ENCODE measurements around the gene GAS2.

Gene GAS2

DNA sequence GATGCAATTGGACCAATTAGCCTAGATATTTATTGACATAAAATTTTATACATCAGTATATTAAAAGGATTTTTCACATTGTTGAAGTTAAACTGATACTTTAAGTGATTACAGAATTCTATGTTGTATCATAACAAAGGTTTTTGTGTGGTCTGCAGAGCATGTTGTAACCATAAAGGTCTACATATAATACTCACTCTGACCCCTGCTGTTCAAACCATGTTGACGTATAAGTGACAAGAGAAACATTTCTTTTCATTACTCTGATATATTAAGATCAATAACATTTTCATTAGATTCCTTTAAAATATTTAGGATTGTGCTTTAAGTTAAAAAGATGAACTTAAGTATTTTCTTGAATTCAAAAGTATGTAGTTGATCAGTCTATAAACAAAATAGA, 63.9 kb downstream of the GAS2 start:
- DNase-seq, result no peak

DNA sequence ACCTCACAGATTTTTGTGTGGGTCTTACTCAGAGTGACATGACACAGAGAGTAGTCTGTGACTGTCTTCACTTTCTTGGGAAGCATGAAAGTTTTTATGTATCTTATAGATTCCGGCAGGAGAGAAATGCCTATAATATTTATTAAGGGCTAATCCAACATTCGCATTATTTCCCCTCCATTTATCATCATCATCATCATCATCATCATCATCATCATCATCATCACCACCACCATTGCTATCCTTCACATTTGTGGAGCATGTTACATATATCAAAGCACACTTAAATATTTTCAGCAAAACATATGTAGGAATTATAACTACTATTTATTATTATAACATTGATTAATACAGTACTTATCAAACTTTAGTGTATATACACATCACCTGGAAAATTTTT, 66.2 kb downstream of the GAS2 start:
- no peak for DNase-seq

DNA sequence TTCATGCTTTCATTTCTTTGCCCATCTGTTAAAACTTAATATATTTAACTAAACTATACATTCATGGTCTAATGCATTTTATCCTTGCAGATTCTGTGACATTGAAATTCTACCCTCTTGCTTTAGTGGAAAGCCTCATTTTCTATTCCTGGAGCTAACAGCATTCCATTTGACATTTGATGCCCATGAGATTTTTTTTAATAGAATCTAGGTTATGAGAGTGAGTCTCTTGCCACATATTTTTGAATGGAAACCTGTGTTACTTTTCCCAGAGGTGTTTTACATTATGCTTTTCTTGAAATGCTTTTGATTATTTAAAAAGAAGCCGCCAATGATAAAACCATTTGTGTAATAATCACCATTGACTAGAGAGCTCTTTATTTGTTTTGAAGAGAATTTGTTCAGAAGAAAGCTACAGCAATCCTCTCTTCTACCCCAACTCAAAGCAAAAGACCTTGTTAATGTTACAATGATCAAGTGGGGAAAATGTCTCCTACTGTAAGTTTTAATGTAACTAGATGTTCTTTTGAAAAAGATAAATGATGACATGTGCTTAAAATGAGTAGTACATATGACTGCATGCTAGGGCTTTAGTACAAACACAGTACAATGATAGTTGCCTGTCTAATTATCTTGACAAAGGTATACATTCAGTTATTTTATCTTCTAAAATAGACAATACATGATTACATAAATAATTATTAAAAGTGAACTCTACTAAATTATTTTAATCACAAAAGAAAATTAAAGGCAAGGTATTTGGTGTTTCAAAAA, 67.3 kb downstream of the GAS2 start:
- DNase-seq, result no peak

DNA sequence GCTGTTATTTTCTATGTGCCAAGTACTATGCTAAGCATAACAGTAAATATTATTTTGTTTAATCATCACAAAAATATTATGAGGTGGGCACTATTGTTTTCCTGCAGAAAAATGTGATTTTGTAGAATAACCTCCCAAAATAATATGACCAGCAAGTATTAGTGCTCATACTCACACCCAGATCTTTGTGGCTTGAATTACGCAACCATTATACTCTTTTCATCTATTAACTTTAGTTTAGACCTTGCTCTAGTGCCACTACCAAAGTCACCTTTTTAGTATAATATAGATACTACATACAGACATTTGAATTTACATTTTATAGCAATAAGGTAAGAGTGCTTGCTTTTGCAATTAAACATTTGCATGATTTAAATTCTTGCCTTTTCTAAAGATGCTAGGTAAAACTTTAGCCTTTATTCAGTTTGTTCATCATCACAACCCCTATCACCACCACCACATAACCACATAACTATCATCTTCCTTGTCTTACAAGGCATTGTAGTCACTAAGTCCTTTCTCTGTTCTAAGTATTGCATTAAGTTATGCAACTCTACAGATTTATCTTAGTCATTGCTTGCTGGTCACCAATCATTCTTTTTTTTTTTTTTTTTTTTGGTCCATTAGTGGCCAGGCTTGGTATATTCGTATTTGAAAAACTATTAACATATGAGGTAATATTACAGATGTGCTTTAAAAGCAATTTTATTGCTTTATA, 68.4 kb downstream of the GAS2 start:
- DNase-seq, result no peak

DNA sequence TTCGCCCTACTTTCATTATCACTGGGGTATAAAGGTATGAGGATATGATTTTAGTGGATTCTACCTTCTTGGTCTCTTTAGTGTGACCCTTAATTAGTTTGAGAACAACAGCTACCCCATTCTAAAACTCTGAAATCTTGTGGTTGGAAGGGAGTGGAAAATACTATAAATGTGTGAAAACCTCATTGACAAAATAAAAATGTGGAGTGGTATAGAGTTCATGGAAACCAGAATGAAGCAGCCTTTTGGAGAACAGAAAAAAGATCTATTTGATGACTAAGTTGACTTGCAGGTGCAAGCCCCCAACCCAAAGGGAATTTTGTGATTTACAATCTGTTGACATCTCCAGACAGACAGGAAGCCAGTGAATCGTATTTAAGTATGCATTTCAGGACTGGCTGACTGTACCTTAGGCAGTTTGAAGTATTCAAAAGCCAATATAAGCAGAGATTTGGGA, 75.8 kb downstream of the GAS2 start:
- no peak for DNase-seq

DNA sequence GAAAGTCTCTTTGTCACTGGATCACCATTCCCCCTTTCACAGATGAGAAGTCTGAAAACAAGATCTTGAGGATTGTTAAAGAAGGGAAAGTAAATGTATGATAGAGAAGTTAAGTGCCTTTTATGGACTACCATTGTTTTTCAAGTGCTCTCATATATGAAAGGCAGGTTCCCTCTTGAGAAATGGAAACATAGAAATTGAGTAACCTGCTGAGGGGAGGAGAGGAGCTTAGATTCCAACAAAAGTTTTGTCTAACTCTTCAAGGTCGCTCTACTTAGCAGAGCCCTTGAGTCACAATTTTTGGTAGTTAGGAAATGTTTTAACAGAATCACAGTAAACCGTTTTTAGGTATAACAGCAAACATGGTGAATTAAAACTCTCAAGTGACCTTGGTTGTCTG, 83.1 kb downstream of the GAS2 start:
- peak; percentile 57 for DNase-seq

DNA sequence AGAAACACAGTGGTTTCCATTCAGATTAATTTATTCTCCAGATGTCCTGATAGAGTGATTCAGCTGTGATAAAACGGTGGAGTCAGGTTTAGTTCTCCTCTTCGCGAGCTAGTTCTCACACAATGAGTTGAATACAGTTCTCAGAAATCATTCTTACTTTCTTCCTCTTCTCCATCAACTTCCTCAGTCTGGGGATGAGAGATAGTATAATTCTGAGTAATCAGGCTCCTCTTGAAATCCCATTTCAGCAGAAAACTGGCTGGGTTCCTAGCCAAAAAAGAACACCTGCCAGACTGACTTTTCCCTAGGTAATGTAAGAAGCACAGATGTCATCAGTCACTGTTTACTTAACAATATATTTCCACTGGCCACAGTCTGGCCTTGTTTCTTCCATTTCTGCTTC, 86.5 kb downstream of the GAS2 start:
- peak; percentile 19 for DNase-seq

DNA sequence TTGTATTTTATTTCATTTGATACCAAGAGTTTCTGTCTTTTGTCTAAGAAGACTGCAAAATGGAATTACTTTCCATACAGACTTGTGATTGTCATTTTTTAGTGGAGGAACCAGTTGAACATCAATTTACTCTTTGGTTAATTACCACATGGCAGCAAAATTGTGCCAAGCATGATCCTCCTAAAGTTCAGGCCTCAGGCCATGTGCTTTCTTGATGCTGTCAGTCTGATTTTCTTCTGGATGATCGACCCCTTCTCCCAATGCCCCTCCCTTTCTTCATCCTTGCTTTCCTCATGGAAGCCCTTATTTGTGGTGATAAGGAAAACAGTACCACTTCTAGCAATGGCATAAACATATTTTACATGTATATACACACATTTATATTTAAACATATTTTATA, 87.0 kb downstream of the GAS2 start:
- DNase-seq, result no peak

DNA sequence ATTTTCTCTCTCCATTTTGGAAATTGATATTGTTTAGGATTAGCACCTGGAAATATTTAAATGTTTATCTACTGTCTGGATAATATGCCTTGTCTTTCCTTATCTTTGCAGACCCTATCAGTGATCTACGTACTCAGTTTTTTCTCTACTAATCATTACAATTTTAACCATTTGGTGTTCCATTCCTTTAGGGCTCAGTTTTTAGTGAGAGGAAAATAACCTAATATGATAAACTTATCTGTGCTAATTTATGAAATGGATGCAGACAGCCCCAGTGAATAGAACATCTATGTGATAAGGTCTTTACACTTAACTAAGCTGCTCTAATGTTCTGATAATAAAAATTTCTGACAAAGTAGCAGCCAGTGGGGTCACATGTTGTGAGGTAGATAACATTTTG, 94.7 kb downstream of the GAS2 start:
- no peak for DNase-seq

DNA sequence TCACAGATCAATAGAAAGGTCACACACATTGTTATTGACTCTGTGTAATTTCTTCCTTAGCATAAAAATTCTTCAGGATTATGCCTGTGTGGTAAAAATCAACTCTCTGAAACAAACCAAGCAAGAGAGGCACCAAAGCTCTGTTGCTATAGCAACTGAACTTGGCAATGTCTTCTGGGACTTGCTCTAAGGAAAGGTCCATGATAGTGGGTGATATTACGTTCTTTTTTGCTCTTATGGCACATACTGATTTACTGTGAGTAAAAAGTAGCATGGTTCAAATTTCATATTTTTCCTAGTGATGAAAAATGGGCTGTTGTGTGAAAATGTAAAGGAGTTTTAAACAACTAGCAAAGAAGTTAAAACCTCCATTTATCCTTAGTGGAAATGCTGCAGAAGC, 96.8 kb downstream of the GAS2 start:
- no peak for DNase-seq

DNA sequence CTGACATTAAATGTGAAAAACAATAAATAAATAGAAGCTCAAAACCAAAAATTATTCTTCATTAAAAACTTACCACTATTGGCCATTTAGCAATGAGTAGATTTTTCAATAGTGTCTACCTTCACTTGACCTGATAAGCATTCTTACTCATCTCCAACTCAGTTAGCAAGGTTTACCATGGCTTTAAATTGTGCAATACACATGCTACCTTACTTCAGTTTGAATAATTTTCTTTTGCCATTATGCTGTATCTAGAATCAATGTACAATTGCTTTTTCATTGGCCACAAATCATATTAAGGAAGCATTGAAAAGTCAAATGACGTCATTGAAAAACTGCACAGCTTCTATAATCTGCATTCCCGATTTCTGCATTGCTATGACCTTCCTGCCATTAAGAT, 98.3 kb downstream of the GAS2 start:
- no peak for DNase-seq

DNA sequence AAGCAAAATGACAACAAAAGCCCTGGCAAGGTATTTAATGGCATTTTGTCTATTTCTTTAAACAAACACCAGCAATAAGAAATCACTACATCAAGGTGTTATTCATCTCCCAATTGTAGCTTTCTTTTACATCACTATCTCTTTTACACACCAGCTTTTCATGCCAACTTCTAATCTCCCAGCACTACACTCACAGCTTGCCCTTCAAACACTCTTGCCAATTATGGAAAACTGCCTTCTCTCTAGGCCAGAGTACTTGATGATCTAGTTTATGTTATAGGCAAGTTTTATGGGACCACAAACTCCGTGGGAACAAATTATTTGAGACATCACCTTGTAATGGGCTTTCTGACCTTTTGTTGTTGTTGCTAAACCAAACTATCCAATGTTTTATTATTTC, 101.9 kb downstream of the GAS2 start:
- no peak for DNase-seq

DNA sequence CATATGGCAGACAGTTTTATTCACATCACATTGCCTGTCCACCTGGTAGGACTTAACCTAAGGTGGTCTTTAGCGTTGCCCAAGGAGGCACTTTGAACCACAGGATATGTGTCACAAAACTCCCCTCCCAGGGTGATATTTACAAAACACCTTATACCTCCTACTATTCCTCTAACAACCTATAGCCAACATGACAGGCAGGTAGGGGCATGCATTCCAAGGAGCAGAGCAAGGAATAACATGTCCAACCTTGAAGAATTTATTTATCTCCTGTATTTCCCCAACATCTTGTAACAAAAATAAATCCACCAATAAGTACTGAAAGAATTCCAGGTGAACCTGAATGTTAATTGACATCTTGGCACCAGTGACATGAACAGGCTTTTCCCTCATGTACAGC, 102.7 kb downstream of the GAS2 start:
- no peak for DNase-seq

DNA sequence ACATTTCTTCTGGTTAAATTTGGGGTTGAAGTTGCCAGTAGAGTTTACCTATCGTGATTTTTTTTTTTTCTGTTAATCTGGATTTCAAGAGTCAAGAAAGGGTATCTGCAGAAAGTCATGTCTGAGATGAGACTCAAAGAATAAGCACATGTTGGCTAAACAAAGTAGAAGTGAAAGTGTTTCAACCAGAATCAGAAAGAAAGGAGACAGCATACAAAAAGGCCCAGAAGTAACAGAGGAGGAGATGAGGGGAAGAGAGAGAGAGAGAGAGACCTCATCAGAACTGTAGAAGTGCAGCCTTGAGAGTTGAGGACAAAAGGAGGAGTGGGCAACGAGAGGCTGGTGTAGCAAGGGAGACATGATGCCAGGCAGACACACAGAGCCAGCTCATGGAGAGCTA, 108.3 kb downstream of the GAS2 start:
- no peak for DNase-seq

DNA sequence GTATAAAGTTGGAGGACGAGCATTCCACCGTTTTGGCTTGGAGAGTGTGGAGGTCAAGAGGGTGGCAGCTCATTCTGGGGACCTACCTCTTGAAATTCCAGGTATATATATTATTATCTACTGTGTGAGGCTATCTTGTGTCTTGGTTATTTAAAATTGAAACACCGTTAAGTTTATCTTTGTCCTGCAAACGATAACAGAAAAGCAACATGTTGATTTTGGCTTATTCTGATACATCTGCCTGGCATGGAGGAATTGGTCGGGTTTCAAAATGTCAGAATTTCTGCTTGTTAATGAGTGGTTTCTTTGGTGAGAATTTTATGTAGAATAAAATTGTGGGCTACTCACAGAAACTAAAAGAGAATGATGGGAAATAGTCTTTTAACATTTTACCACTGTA, 108.8 kb downstream of the GAS2 start:
- DNase-seq, result no peak

DNA sequence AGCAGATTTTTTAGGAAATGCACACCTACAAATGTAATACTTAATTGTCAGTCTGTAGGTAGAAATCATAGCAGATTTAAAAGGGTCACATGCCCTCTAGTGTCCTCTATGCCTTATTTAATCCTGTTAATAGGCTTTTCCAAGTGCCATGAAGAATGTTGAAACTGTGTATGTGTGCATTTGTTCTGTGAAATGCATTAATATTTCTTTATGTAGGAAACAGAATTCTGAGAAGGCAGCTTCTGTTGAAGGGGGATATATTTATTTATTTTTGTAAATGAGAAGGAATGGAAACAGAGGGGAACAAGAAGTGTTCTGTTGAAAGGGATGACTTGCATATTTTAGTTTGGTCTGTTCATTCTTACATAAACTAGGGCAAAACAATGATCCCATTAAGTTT, 112.2 kb downstream of the GAS2 start:
- DNase-seq, result peak; percentile 4

DNA sequence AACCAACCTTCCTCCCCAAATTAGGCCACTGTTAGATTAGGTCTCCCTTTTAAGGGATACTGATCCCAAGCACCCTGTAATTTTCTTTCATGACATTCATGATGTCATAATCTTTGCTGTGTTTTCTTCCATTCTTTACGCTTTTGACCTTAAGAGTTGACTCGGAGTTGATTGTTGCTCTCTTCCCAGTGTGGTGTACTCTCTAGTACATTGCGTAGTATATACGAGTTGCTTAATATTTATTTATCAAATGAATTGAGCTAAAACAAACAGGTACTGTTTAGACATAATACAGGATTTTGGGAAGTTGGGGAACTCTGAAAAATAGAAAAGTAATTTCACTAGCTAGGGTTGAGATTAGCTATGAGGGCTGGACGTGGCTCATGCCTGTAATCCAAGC, 113.4 kb downstream of the GAS2 start:
- no peak for DNase-seq

DNA sequence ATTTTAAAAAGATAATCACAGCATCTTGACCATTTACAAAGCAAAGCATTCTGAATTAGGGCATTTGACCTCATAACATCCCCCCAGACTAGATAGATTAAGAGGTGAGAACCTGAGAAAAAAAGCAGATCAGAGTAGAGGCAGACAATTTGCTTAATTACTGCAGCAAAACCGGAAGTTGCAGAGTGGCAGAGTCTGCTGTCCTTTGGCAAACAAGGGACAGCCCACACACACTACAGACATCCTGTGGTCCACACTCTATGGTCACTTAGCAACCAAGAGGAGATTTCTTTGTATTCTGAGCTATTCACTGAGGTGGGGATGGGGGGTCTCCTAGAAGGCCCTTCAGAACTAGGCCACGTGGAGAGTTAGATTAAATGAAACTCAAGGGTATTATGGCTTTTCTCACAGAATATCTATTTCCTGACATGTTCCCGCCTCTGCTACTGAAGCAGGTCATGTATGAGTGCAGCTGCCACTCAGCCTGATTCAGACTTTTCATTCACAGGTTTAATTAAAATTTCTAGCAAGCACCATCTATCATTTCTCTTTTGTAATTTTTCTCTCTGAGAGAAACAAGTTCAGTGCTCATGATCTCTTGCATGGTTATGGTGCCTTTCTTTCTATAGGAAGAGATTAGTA, 114.7 kb downstream of the GAS2 start:
- DNase-seq, result no peak

DNA sequence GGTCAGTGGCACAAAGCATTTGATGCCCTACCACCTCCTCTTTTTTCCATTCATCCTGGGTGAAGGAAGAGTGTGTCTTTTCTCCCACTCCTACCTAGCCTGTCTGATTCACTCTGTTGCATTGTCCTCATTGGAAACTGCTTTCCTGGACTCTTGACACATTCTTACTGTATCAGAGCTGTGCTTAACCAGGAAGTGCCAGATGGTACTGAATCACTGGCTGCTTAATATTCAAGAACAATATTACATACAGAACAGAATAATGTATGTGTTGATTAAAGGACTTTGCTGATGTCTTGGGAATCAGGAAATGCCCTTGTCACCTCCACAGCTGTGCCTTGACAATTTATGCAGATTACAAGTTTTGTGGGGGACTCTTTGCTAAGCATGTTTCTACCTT, 118.8 kb downstream of the GAS2 start:
- DNase-seq, result no peak

DNA sequence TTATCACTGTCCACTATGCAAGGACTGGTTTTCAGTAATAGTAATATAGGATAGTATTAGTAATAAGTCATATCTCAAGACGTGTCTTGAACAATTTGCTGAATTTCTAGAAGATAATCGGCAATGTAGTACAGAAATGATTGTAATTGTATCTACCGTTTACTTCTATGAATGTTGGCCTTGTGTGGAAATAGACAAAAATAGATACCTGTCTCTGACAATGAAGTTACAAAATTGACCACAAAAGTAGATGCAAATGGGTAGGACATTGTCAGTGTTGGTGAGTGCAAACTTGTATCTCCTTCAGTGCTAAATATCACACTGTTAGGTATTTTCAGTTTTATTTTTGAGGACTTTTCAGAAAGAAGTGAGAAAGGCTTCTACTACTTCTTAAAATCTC, 120.1 kb downstream of the GAS2 start:
- no peak for DNase-seq

DNA sequence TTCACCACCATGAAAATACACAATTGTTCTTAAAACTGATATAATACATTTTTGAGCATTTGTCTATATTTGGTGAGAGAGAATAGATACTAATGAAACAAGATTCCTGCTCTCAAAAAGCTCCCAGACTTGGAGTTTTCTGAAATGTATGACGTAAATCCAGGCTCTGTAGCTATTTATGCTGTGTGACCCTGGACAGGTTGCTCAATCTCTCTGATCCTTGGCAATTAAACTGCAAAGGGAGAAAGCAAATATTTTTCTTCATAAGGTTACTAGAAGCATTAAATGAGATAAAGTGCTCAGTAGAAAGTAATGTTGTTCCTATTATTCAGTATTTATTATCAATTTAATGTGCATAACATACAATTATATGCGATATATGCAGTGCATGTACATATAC, 120.6 kb downstream of the GAS2 start:
- no peak for DNase-seq

DNA sequence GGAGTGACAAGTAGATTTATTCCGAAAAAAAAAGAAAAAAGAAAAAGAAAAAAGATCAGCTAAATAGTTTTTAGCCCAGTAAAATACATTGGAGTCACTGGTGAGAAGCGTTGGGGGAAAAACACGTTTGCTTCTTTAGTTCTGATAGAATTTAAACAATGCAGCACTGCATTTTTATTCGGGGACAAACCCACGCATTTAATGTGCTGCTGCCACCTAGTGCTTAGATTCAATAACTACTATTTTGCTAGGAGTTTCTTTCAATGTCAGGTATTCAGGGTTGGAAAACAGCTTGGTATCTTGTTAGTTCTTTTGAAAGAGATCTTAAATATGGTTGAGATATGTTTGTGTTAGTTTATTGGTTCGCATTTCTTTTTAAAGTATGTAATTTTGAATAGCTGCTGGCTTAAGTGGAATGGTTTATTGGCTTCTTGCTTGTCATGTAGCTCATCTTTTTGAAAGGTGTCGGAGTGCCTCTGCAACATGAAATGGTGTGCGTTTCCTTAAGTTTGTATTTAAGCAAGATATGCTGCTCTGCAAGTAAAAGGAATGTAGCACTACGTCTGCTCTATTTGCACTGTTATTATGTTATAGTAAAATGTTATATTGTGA, 121.2 kb downstream of the GAS2 start:
- peak; percentile 14 for DNase-seq

DNA sequence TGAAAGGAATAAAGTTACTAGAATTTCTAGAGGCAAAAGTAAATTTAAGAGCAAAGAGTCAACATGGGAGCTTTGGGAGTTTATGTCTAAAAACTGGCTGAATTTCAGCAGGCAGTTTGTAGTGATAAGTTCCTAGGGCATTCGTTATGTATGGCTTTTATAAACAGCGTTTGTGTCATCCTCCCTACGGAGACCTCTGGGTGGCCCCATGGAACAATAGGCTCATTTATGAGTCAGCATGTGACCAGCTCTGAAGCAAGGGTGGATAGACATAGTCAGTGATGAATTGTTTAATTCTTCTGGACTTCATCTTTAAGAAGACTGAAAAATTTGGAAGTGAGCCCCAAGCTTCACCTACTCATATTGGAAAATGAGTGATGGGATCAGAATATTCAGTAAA, 126.1 kb downstream of the GAS2 start:
- DNase-seq, result no peak

DNA sequence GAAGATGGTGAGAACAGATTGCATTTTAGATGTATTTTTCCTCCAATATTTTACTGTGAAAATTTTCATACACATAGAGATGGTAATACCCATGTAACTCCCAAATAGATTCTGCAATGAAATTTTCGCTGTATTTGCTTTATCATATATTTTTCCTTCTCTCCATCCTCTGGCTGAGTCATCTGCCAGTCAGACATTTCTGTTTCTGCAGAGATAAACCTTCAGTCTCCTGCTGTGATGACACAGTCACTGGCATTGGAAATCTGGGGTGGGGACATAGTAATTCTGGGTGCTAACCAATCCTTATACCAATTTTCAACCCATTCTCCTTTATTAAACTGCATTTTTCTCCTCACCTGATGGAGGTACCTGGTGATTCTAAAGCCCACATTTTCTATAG, 129.5 kb downstream of the GAS2 start:
- no peak for DNase-seq
